Smooth muscle cell (in vitro differentiated cells): ENCODE measurements around the gene SH3TC1. TPM values are rescaled to one million over a fixed set of nuclear protein-coding genes. Genes with fewer than 3 reads are reported as not detected.

Source experiments
- DNase-seq: peaks from one replicate; lab custom pipeline; 2025; ENCODE audit not compliant: unreplicated experiment; lab: John Stamatoyannopoulos, UW
- H2AFZ ChIP-seq: fragments of 200-600 bp; sonication (generic); 2 replicates; pipeline ENCODE4 v1.6.0; 2016; ENCODE audit warnings: antibody characterized with exemption, low read depth, mild to moderate bottlenecking
- H3F3A ChIP-seq: fragments of 200-600 bp; sonication (generic); 2 replicates; pipeline ENCODE4 v1.6.0; 2017; ENCODE audit warnings: antibody characterized with exemption, low read depth
- H3K27ac ChIP-seq: fragments of 200-600 bp; sonication (generic); 2 replicates; pipeline ENCODE4 v1.5.1; 2016; ENCODE audit warnings: low read depth, mild to moderate bottlenecking
- H3K27me3 ChIP-seq: fragments of 200-600 bp; sonication (generic); 2 replicates; pipeline ENCODE4 v1.6.1; 2016; ENCODE audit warnings: low read depth, mild to moderate bottlenecking
- H3K36me3 ChIP-seq: fragments of 200-600 bp; sonication (generic); 2 replicates; pipeline ENCODE4 v1.5.1; 2016; ENCODE audit warnings: low read depth
- H3K4me1 ChIP-seq: fragments of 200-600 bp; sonication (generic); 2 replicates; pipeline ENCODE4 v1.5.1; 2016; ENCODE audit warnings: low read depth
- H3K4me2 ChIP-seq: fragments of 200-600 bp; sonication (generic); 2 replicates; pipeline ENCODE4 v1.6.0; 2016; ENCODE audit warnings: mild to moderate bottlenecking
- H3K4me3 ChIP-seq: fragments of 200-600 bp; sonication (generic); 2 replicates; pipeline ENCODE4 v1.5.1; 2016; ENCODE audit warnings: mild to moderate bottlenecking
- H3K79me2 ChIP-seq: fragments of 200-600 bp; sonication (generic); 2 replicates; pipeline ENCODE4 v1.6.0; 2016; ENCODE audit warnings: low read depth, mild to moderate bottlenecking
- H3K9ac ChIP-seq: fragments of 200-600 bp; sonication (generic); 2 replicates; pipeline ENCODE4 v1.6.0; 2016; ENCODE audit warnings: low read depth
- H3K9me3 ChIP-seq: fragments of 200-600 bp; sonication (generic); replicated peaks from 2 replicates; pipeline ENCODE4 v1.5.1; 2016; ENCODE audit warnings: low read depth
- H4K20me1 ChIP-seq: fragments of 200-600 bp; sonication (generic); 2 replicates; pipeline ENCODE4 v1.6.0; 2016; ENCODE audit warnings: low read depth
- WGBS: methylation state at CpG from one replicate; pipeline ENCODE4 v1.1.7; 2016; ENCODE audit warnings: low lambda C conversion rate; 5-methylcytosine and 5-hydroxymethylcytosine counted together
- polyA plus RNA-seq: library from polyadenylated mRNA; unstranded; fragments of >200 nt; fragmentation: Nextera tagmentation; extraction: Ambion mirVana; gene quantifications from 2 replicates; pipeline ENCODE4 v1.2.1, GENCODE V29; 2016
- total RNA-seq: library from RNA; depleted of rRNA; stranded (reverse); fragments of >200 nt; gene quantifications from 2 replicates; pipeline ENCODE4 v1.2.3, GENCODE V29; 2014
- TF ChIP-seq, protein P1 (sequence below): fragments of 200-600 bp; sonication (generic); IDR thresholded peaks from 2 replicates; pipeline ENCODE4 v1.5.1; 2017; ENCODE audit warnings: borderline replicate concordance, mild to moderate bottlenecking, antibody characterized with exemption; ENCODE audit not compliant: insufficient read depth, poor library complexity, severe bottlenecking

SH3TC1 gene
- total and polyA plus RNA-seq, 2 experiments from 2014 or later: 7.8 to 17.7 TPM

DNA sequence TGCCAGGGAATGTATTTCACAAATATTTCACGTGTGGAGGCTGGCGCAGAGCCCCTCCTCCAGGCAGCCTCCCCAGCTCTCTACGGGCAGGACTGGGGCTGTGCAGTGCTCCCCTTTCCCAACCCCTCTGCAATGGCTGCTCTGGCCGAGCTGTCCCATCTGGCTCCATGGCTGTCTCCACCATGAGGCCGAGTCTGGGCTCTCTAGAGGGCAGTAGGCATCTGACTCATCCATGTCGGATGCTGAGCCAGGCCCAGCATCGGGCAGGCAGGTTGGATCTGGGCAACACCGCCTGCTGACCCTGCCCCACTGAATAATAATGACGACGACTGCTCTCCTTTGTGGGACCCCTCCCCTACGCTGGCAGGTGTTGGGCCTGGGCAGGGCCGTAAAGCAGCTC is 11.0 kb upstream of the SH3TC1 start:
- no peaks in the 10 kb centered on the region for H3K36me3 ChIP-seq
- H4K20me1 ChIP-seq: no peaks in the 10 kb centered on the region
- no peak overlapping the region for H3K4me2 ChIP-seq
- no peak overlapping the region for H3K9ac ChIP-seq
- 85% methylated on average over 12 of the region's 12 CpGs for WGBS
- TF ChIP-seq, protein P1, sequence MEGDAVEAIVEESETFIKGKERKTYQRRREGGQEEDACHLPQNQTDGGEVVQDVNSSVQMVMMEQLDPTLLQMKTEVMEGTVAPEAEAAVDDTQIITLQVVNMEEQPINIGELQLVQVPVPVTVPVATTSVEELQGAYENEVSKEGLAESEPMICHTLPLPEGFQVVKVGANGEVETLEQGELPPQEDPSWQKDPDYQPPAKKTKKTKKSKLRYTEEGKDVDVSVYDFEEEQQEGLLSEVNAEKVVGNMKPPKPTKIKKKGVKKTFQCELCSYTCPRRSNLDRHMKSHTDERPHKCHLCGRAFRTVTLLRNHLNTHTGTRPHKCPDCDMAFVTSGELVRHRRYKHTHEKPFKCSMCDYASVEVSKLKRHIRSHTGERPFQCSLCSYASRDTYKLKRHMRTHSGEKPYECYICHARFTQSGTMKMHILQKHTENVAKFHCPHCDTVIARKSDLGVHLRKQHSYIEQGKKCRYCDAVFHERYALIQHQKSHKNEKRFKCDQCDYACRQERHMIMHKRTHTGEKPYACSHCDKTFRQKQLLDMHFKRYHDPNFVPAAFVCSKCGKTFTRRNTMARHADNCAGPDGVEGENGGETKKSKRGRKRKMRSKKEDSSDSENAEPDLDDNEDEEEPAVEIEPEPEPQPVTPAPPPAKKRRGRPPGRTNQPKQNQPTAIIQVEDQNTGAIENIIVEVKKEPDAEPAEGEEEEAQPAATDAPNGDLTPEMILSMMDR: no peak
- no peaks in the 10 kb centered on the region for H3F3A ChIP-seq
- no peaks in the 10 kb centered on the region for H3K27me3 ChIP-seq
- DNase-seq: no peak
- no peaks in the 10 kb centered on the region for H3K4me1 ChIP-seq
- H3K79me2 ChIP-seq: no peaks in the 10 kb centered on the region
- H3K9me3 ChIP-seq: no peaks in the 10 kb centered on the region
- no peak overlapping the region for H3K27ac ChIP-seq
- H3K4me3 ChIP-seq: no peak overlapping the region
- H2AFZ ChIP-seq: no peak overlapping the region

DNA sequence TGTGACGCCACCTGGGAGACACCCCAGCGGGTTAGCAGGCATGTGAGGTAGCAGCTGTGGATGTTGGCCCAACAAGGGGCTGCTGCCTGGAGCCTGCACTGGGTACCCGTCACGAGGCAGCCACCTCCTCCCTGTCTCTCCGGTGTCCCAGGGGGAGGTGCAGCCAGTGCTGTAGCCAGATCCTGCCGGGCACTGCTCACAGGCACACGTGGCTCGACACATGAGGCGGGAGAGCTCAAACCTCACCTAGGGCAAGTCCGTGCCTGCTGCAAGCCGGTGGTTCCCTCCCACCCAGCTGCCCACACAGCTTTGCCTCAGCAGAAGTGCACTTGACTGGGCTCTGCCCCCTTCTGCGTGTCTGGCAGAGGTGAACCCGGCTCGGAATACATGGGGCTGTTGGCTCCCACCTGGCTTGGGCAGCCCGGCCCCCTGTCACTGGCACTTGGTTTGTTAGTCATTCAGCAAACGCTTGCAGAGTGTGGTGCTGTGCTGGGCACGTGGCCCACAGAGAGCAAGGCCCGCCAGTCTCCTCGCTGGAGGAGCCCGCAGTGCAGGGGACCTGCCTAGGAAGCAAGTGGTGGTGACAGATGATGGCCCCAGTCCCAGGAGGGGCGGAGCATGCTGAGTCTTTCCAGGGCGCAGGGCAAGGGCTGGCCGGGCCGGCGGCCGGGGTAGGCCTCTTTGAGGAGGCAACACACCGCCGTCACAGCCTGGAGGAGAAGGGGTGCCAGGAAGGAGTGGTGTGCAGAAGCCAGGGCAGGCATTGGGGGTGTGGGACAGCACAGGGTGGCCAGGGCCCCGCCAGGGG is 10.1 kb upstream of the SH3TC1 start:
- no peak for DNase-seq
- no peaks in the 10 kb centered on the region for H3K36me3 ChIP-seq
- H3K4me3 ChIP-seq: no peak overlapping the region
- no peaks in the 10 kb centered on the region for H3K9me3 ChIP-seq
- H2AFZ ChIP-seq: no peak overlapping the region
- peaks cover 2% of the 10 kb centered on the region for H3K4me1 ChIP-seq
- H3K9ac ChIP-seq: no peak overlapping the region
- no peak overlapping the region for H3K27ac ChIP-seq
- H4K20me1 ChIP-seq: no peaks in the 10 kb centered on the region
- no peaks in the 10 kb centered on the region for H3K79me2 ChIP-seq
- no peaks in the 10 kb centered on the region for H3F3A ChIP-seq
- WGBS: 84% methylated on average over 29 of the region's 29 CpGs
- TF ChIP-seq, protein P1: no peak
- H3K27me3 ChIP-seq: no peaks in the 10 kb centered on the region
- no peak overlapping the region for H3K4me2 ChIP-seq

DNA sequence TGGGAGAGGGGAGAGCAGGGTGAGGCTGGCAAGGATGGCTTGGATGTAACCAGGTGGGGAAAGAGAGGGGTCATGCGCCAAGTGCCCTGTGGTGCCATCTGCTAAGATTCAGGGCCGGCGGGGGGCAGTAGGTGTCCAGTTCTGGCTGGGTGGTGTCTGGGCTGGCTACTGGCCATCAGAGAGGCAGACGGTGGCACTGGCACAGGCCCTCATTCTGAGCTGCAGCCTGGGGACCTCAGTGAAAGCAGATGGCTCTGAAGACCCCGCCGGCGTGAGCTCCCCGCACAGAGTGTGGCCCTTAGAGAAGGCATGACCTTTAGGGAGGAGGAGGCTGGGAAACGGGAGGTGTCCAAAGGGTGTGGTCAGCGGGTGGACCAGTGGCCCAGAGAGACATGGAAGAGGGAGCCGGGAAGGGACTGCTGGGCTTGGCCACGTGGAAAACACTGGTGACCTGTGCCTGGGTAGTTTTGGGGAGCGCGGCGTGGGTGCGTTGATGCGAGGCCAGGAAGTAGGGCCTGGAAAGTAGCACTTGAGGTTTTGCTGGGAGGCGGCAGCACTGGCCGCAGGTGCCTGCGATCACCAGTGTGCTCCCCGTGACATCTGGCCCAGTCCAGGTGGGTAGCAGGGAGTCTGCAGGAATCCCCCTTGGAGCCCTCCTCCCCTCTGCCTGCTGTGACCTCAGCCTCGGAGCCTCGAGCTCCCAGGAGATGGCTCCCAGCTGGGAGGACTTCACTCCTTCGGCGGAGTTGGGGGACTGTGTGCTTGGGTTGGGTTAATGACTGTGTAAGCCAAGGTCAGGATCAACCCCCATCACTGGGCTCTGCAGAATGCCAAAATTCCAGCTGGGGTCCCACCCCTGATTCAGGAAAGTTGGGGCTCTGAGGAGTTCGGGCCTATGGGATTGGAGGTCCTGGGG is 9.3 kb upstream of the SH3TC1 start:
- Histone ChIP-seq H3K36me3 (no peaks in the 10 kb centered on the region), H4K20me1 (no peaks in the 10 kb centered on the region), H3F3A (no peaks in the 10 kb centered on the region), H3K4me1 (peaks cover 7% of the 10 kb centered on the region), H3K27me3 (no peaks in the 10 kb centered on the region), H2AFZ (no peak overlapping the region), H3K9me3 (no peaks in the 10 kb centered on the region), H3K4me3 (no peak overlapping the region), H3K9ac (no peak overlapping the region), H3K79me2 (no peaks in the 10 kb centered on the region), H3K4me2 (no peak overlapping the region), H3K27ac (no peak overlapping the region)
- no peak for DNase-seq
- 97% methylated on average over 26 of the region's 26 CpGs for WGBS
- TF ChIP-seq, protein P1: no peak
